OCI-LY7 (cell line): ENCODE measurements around the gene RHOD. TPM values are rescaled to one million over a fixed set of nuclear protein-coding genes. Genes with fewer than 3 reads are reported as not detected.

Source experiments
- BruUV-seq: library from RNA; stranded (reverse); fragments of 400-500 nt; replicated peaks from 2 replicates; lab custom pipeline; 2021; lab: Mats Ljungman, UMichigan
- CTCF ChIA-PET: fragments of 300-600 bp; sonication (Branson Sonifier 250); formaldehyde crosslinking; loops from one replicate; lab custom pipeline; 2022; ENCODE audit warnings: antibody characterized with exemption; ENCODE audit not compliant: unreplicated experiment; lab: Charles Lee
- POLR2A ChIA-PET: fragments of 300-600 bp; sonication (Branson Sonifier 250); formaldehyde crosslinking; loops from one replicate; lab custom pipeline; 2022; ENCODE audit warnings: antibody characterized with exemption; lab: Charles Lee
- DNase-seq: peaks from one replicate; pipeline ENCODE4 v3.0.0-alpha.2; 2015; ENCODE audit warnings: low spot score
- H2AFZ ChIP-seq: fragments of 200-600 bp; sonication (generic), shearing (Covaris generic); 2 replicates; pipeline ENCODE4 v1.6.1; 2014; ENCODE audit warnings: mild to moderate bottlenecking, antibody characterized with exemption, low read length, moderate library complexity
- H3K27ac ChIP-seq: fragments of 200-600 bp; sonication (generic); 2 replicates; pipeline ENCODE4 v1.5.1; 2014; ENCODE audit warnings: mixed run types, low read depth, mild to moderate bottlenecking, moderate library complexity, low read length, inconsistent platforms; ENCODE audit not compliant: poor library complexity, severe bottlenecking
- H3K36me3 ChIP-seq: fragments of 200-600 bp; sonication (generic); 2 replicates; pipeline ENCODE4 v1.6.1; 2014; ENCODE audit warnings: mild to moderate bottlenecking, antibody characterized with exemption, low read length, moderate library complexity, mixed read lengths; ENCODE audit not compliant: insufficient read depth
- H3K4me1 ChIP-seq: fragments of 200-600 bp; sonication (generic); 2 replicates; pipeline ENCODE4 v1.5.1; 2014; ENCODE audit warnings: mild to moderate bottlenecking, low read length; ENCODE audit not compliant: insufficient read depth, poor library complexity, severe bottlenecking
- H3K4me2 ChIP-seq: fragments of 200-600 bp; sonication (generic); 2 replicates; pipeline ENCODE4 v1.6.1; 2014; ENCODE audit warnings: mild to moderate bottlenecking, low read length
- H3K4me3 ChIP-seq: fragments of 200-600 bp; sonication (generic); 2 replicates; pipeline ENCODE4 v1.5.1; 2014; ENCODE audit warnings: mild to moderate bottlenecking, low read depth, low read length; ENCODE audit not compliant: poor library complexity, severe bottlenecking
- H3K79me2 ChIP-seq: fragments of 200-600 bp; sonication (generic); 2 replicates; pipeline ENCODE4 v1.6.1; 2016; ENCODE audit warnings: low read depth, mild to moderate bottlenecking, low read length, moderate library complexity, mixed read lengths; ENCODE audit not compliant: insufficient read depth
- H3K9me2 ChIP-seq: fragments of 200-600 bp; sonication (generic); 2 replicates; pipeline ENCODE4 v1.6.1; 2016; ENCODE audit warnings: mild to moderate bottlenecking, low read length, mixed read lengths; ENCODE audit not compliant: insufficient read depth
- H3K9me3 ChIP-seq: fragments of 200-600 bp; sonication (generic); 2 replicates; pipeline ENCODE4 v1.6.1; 2014; ENCODE audit warnings: mild to moderate bottlenecking, mixed run types, low read length, mixed read lengths
- H4K20me1 ChIP-seq: fragments of 200-600 bp; sonication (generic); 2 replicates; pipeline ENCODE4 v1.6.1; 2014; ENCODE audit warnings: mild to moderate bottlenecking, antibody characterized with exemption, low read length, moderate library complexity, mixed read lengths; ENCODE audit not compliant: insufficient read depth
- EZH2phosphoT487 ChIP-seq: fragments of 200-600 bp; sonication (generic); IDR thresholded peaks from 2 replicates; pipeline ENCODE4 v1.6.1; 2018; ENCODE audit warnings: low read depth, borderline replicate concordance, mild to moderate bottlenecking, mixed run types, antibody characterized with exemption, low read length, moderate library complexity, mixed read lengths
- intact Hi-C: fragments of 100-400 bp; cut with micrococcal nuclease; formaldehyde crosslinking; loops from one replicate; pipeline ENCODE4 v1.10.0; 2022; ENCODE audit not compliant: unreplicated experiment
- total RNA-seq, 2 experiments: library from RNA; depleted of rRNA in 1 of 2; stranded (reverse); fragments of >200 nt in 1 of 2; shearing (Covaris generic) in 1 of 2; gene quantifications; 2 replicates each; pipeline ENCODE4 v1.2.3, GENCODE V29; 2014 to 2022
- TF ChIP-seq, protein P1 (sequence below): fragments of 200-600 bp; sonication (generic); conservative IDR thresholded peaks from 2 replicates; pipeline ENCODE4 v1.5.1; 2014; ENCODE audit warnings: mild to moderate bottlenecking, antibody characterized with exemption, low read length, moderate library complexity, mixed read lengths

RHOD gene
- total RNA-seq, 2 experiments from 2014 or later: not detected

- ChIA-PET CTCF (no interaction called here), POLR2A (no interaction called here)
- no peaks in the 10 kb centered on the region for H3K79me2 ChIP-seq
- no peaks in the 10 kb centered on the region for H3K9me3 ChIP-seq
- DNase-seq: no peak
- H4K20me1 ChIP-seq: no peaks in the 10 kb centered on the region
- TF ChIP-seq EZH2phosphoT487: no peak
- TF ChIP-seq, protein P1, sequence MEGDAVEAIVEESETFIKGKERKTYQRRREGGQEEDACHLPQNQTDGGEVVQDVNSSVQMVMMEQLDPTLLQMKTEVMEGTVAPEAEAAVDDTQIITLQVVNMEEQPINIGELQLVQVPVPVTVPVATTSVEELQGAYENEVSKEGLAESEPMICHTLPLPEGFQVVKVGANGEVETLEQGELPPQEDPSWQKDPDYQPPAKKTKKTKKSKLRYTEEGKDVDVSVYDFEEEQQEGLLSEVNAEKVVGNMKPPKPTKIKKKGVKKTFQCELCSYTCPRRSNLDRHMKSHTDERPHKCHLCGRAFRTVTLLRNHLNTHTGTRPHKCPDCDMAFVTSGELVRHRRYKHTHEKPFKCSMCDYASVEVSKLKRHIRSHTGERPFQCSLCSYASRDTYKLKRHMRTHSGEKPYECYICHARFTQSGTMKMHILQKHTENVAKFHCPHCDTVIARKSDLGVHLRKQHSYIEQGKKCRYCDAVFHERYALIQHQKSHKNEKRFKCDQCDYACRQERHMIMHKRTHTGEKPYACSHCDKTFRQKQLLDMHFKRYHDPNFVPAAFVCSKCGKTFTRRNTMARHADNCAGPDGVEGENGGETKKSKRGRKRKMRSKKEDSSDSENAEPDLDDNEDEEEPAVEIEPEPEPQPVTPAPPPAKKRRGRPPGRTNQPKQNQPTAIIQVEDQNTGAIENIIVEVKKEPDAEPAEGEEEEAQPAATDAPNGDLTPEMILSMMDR: no peak
- H3K36me3 ChIP-seq: no peaks in the 10 kb centered on the region
- peaks cover 38% of the 10 kb centered on the region for H3K4me1 ChIP-seq
- intact Hi-C loops: no loop called here
- no peak overlapping the region for H3K27ac ChIP-seq
- no peak overlapping the region for H2AFZ ChIP-seq
- no peaks in the 10 kb centered on the region for H3K9me2 ChIP-seq
- no peak overlapping the region for H3K4me3 ChIP-seq
- no TSS peak for BruUV-seq
- H3K4me2 ChIP-seq: no peak overlapping the region
These were observed 23.7 kb upstream of the RHOD start for GRCh38 chr11:67032830-67033551.

DNA sequence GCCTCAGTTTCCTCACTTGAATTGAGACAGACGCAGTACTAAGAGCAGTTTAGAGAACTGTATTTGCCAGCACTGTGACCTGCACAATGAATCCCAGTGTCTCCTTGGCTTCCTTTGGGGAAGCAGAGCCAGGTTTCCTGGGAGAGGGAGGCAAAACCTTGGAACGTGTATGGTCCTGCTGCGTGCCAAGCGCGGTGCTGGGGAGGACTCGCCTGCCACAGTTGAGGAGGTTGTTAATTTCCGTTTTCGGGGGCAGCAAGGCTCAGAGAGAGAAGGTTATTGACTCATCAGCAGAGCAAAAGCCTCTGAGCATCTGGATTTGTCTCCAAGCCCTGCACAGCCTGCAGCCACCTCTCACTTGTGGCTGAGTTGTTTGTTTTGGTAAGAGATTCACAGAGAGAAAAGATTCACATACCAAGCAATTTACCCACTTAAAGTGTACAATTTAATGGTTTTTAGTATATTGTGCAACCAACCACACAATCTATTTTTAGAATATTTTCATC is 22.9 kb upstream of the RHOD start:
- Histone ChIP-seq H3K9me2 (no peaks in the 10 kb centered on the region), H3K4me1 (peaks cover 31% of the 10 kb centered on the region), H4K20me1 (no peaks in the 10 kb centered on the region), H3K4me3 (no peak overlapping the region), H3K27ac (no peak overlapping the region), H2AFZ (no peak overlapping the region), H3K79me2 (no peaks in the 10 kb centered on the region), H3K4me2 (no peak overlapping the region), H3K9me3 (no peaks in the 10 kb centered on the region), H3K36me3 (no peaks in the 10 kb centered on the region)
- intact Hi-C loops: no loop called here
- ChIA-PET CTCF (no interaction called here), POLR2A (no interaction called here)
- TF ChIP-seq EZH2phosphoT487: no peak
- TF ChIP-seq, protein P1: no peak
- BruUV-seq: no TSS peak
- DNase-seq: no peak

DNA sequence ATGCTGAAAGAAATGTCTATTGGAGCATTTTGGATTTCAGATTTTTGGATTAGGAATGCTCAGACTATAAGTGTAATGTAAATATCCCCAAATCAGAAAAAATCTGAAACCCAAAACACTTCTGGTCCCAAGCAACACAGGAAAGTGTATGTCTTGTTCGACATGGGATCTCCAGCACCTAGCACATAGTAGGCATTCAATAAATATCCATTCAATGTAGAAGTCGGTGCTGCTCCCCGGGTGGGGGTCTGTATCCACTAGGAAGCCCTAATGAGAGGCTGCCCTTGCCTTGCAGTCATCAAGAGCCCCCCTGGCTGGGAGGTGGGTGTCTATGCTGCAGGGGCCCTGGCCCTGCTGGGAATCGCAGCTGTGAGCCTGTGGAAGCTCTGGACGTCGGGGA is 22.3 kb upstream of the RHOD start:
- POLR2A ChIA-PET: no interaction called here
- TF ChIP-seq, protein P1: no peak
- no peak for TF ChIP-seq EZH2phosphoT487
- H3K4me3 ChIP-seq: no peak overlapping the region
- CTCF ChIA-PET: no interaction called here
- H3K4me2 ChIP-seq: no peak overlapping the region
- peaks cover 25% of the 10 kb centered on the region for H3K4me1 ChIP-seq
- no peak for DNase-seq
- H3K9me2 ChIP-seq: no peaks in the 10 kb centered on the region
- no TSS peak for BruUV-seq
- intact Hi-C loops: no loop called here
- no peaks in the 10 kb centered on the region for H4K20me1 ChIP-seq
- H3K79me2 ChIP-seq: no peaks in the 10 kb centered on the region
- H2AFZ ChIP-seq: no peak overlapping the region
- H3K9me3 ChIP-seq: no peaks in the 10 kb centered on the region
- no peak overlapping the region for H3K27ac ChIP-seq
- H3K36me3 ChIP-seq: no peaks in the 10 kb centered on the region
